GM12878 (cell line): Measurements from ENCODE around the gene ENDOD1. TPM values are rescaled to one million over a fixed set of nuclear protein-coding genes. Genes with fewer than 3 reads are reported as not detected.

Source experiments
- ATAC-seq: fragments of 200-7000 bp; cut with Tn5 transposase; 3 replicates; pipeline ENCODE4 v1.9.1; 2020; ENCODE audit warnings: mild to moderate bottlenecking, moderate library complexity
- BruUV-seq: library from RNA; stranded (reverse); fragments of 400-500 nt; replicated peaks from 2 replicates; lab custom pipeline; 2021; lab: Mats Ljungman, UMichigan
- CTCF ChIA-PET: fragments of 300-600 bp; sonication (Branson Sonifier 250); formaldehyde crosslinking; extraction: SDS; loops from one replicate; lab custom pipeline; 2021; ENCODE audit warnings: inconsistent platforms; lab: Yijun Ruan, JAX
- POLR2A ChIA-PET: fragments of 350-600 bp; formaldehyde crosslinking; extraction: SDS; loops from one replicate; lab custom pipeline; 2021; ENCODE audit warnings: inconsistent platforms; lab: Charles Lee
- RAD21 ChIA-PET: fragments of 300-600 bp; sonication (Branson Sonifier 250); formaldehyde crosslinking; loops from one replicate; lab custom pipeline; 2023; ENCODE audit warnings: antibody characterized with exemption; ENCODE audit not compliant: unreplicated experiment; lab: Charles Lee
- SMC1A ChIA-PET: fragments of 300-600 bp; sonication (Branson Sonifier 250); formaldehyde crosslinking; loops from one replicate; lab custom pipeline; 2023; ENCODE audit not compliant: unreplicated experiment, uncharacterized antibody; lab: Charles Lee
- DNase-seq: peaks from one replicate; pipeline ENCODE4 v3.0.0-alpha.2; 2011; ENCODE audit warnings: low read depth, low spot score
- FAIRE-seq: peaks from 3 replicates; lab custom pipeline; 2011; peaks lifted over from hg19 to GRCh38; lab: Jason Lieb, UNC
- H2AFZ ChIP-seq: 2 replicates; pipeline ENCODE4 v1.6.0; 2011; ENCODE audit warnings: low read depth, low read length, control low read depth; ENCODE audit not compliant: control insufficient read depth
- H3K27ac ChIP-seq: 2 replicates; pipeline ENCODE4 v1.5.1; 2011; ENCODE audit warnings: control low read depth; ENCODE audit not compliant: control insufficient read depth, insufficient read depth
- H3K27me3 ChIP-seq, 2 experiments: replicated peaks in 1 of 2; 2 replicates each; pipeline versions ENCODE4 v1.6.0 to v1.6.1; 2011; ENCODE audit warnings: low read length in 1 of 2; ENCODE audit not compliant: control insufficient read depth in 2 of 2, insufficient read depth in 2 of 2
- H3K36me3 ChIP-seq, 2 experiments: 2 replicates each; pipeline ENCODE4 v1.5.1; 2011; ENCODE audit warnings: low read length in 1 of 2; ENCODE audit not compliant: control insufficient read depth in 2 of 2, insufficient read depth in 2 of 2
- H3K4me1 ChIP-seq: 2 replicates; pipeline ENCODE4 v1.6.1; 2011; ENCODE audit warnings: mild to moderate bottlenecking, low read length, moderate library complexity, mixed read lengths; ENCODE audit not compliant: control insufficient read depth, insufficient read depth
- H3K4me2 ChIP-seq: 2 replicates; pipeline ENCODE4 v1.6.0; 2011; ENCODE audit warnings: control low read depth; ENCODE audit not compliant: control insufficient read depth, insufficient read depth
- H3K4me3 ChIP-seq: fragments of 200-600 bp; sonication (generic); 2 replicates; pipeline ENCODE4 v1.5.1; 2016
- H3K79me2 ChIP-seq: 2 replicates; pipeline ENCODE4 v1.6.0; 2011; ENCODE audit warnings: low read length; ENCODE audit not compliant: control insufficient read depth, insufficient read depth
- H3K9ac ChIP-seq: 2 replicates; pipeline ENCODE4 v1.8.0; 2011; ENCODE audit warnings: low read length, control low read depth, mixed read lengths; ENCODE audit not compliant: control insufficient read depth, insufficient read depth
- H3K9me3 ChIP-seq: replicated peaks from 3 replicates; pipeline ENCODE4 v1.5.1; 2011; ENCODE audit warnings: mild to moderate bottlenecking, low read length; ENCODE audit not compliant: control insufficient read depth, insufficient read depth
- H4K20me1 ChIP-seq: 2 replicates; pipeline ENCODE4 v1.6.0; 2011; ENCODE audit not compliant: control insufficient read depth, insufficient read depth
- BHLHE40 ChIP-seq, 2 experiments: fragments of 450-650 bp in 1 of 2; IDR thresholded peaks; 2 replicates each; pipeline ENCODE4 v1.6.1; 2011 to 2017; ENCODE audit warnings: low read depth in 2 of 2, borderline replicate concordance in 1 of 2, improper control_type of control experiment in 1 of 2, low read length in 1 of 2, mild to moderate bottlenecking in 1 of 2
- CHD1 ChIP-seq: IDR thresholded peaks from 2 replicates; pipeline ENCODE4 v1.6.1; 2012; ENCODE audit warnings: low read depth, low read length, improper control_type of control experiment
- CREB1 ChIP-seq: IDR thresholded peaks from 2 replicates; pipeline ENCODE4 v1.6.1; 2012; ENCODE audit warnings: low read depth, mild to moderate bottlenecking, inconsistent platforms
- DPF2 ChIP-seq: fragments of 450-650 bp; IDR thresholded peaks from 2 replicates; pipeline ENCODE4 v1.6.1; 2017; ENCODE audit warnings: mild to moderate bottlenecking
- FOXM1 ChIP-seq: IDR thresholded peaks from 2 replicates; pipeline ENCODE4 v1.6.1; 2012; ENCODE audit warnings: low read depth, mild to moderate bottlenecking, inconsistent platforms, low read length, moderate library complexity
- GABPA ChIP-seq: IDR thresholded peaks from 2 replicates; pipeline ENCODE4 v1.6.1; 2014; ENCODE audit warnings: antibody characterized with exemption, low read depth, mild to moderate bottlenecking, inconsistent platforms
- HDAC6 ChIP-seq: fragments of 200-600 bp; sonication (generic); IDR thresholded peaks from one replicate; pipeline ENCODE4 v1.8.0; 2017; ENCODE audit warnings: antibody characterized with exemption; ENCODE audit not compliant: unreplicated experiment
- IKZF2 ChIP-seq, 2 experiments: fragments of 450-650 bp; IDR thresholded peaks; 2 replicates each; pipeline ENCODE4 v1.6.1; 2017; ENCODE audit warnings: mild to moderate bottlenecking in 2 of 2, moderate library complexity in 2 of 2
- JUND ChIP-seq: IDR thresholded peaks from 2 replicates; pipeline ENCODE4 v1.6.1; 2012; ENCODE audit warnings: low read depth, mild to moderate bottlenecking, low read length, improper control_type of control experiment, moderate library complexity
- KAT2A ChIP-seq: conservative IDR thresholded peaks from 2 replicates; pipeline ENCODE4 v1.6.1; 2011; ENCODE audit warnings: low read depth, low read length; ENCODE audit not compliant: control insufficient read depth
- KDM1A ChIP-seq: fragments of 200-600 bp; sonication (generic); IDR thresholded peaks from 2 replicates; pipeline ENCODE4 v1.6.1; 2016; ENCODE audit warnings: borderline replicate concordance
- KLF5 ChIP-seq: fragments of 450-650 bp; IDR thresholded peaks from 2 replicates; pipeline ENCODE4 v1.6.1; 2014; ENCODE audit warnings: mild to moderate bottlenecking; ENCODE audit not compliant: partially characterized antibody
- MEF2B ChIP-seq: fragments of 450-650 bp; IDR thresholded peaks from 2 replicates; pipeline ENCODE4 v1.6.1; 2018; ENCODE audit warnings: mild to moderate bottlenecking, moderate library complexity; ENCODE audit not compliant: partially characterized antibody, poor library complexity, severe bottlenecking
- NR2C1 ChIP-seq: fragments of 450-650 bp; IDR thresholded peaks from 2 replicates; pipeline ENCODE4 v1.6.1; 2017; ENCODE audit warnings: antibody characterized with exemption, mild to moderate bottlenecking, moderate library complexity
- RB1 ChIP-seq: fragments of 450-650 bp; formaldehyde crosslinking; IDR thresholded peaks from 2 replicates; pipeline ENCODE4 v1.6.1; 2017; ENCODE audit warnings: mild to moderate bottlenecking, borderline replicate concordance
- RBBP5 ChIP-seq: fragments of 200-600 bp; sonication (generic); conservative IDR thresholded peaks from 2 replicates; pipeline ENCODE4 v1.6.1; 2016
- RFX5 ChIP-seq: IDR thresholded peaks from 2 replicates; pipeline ENCODE4 v1.6.1; 2011; ENCODE audit warnings: low read depth, low read length, improper control_type of control experiment
- RUNX3 ChIP-seq: IDR thresholded peaks from 2 replicates; pipeline ENCODE4 v1.6.1; 2012; ENCODE audit warnings: low read length, inconsistent platforms
- SREBF1 ChIP-seq: IDR thresholded peaks from 2 replicates; pipeline ENCODE4 v1.6.1; 2012; ENCODE audit warnings: mild to moderate bottlenecking, low read length
- SREBF2 ChIP-seq: IDR thresholded peaks from 2 replicates; pipeline ENCODE4 v1.6.1; 2012; ENCODE audit warnings: mild to moderate bottlenecking, low read length
- ZNF24 ChIP-seq: fragments of 450-650 bp; IDR thresholded peaks from 2 replicates; pipeline ENCODE4 v1.6.1; 2017; ENCODE audit warnings: antibody characterized with exemption, mild to moderate bottlenecking
- ZSCAN29 ChIP-seq: fragments of 450-650 bp; IDR thresholded peaks from 2 replicates; pipeline ENCODE4 v1.6.1; 2017; ENCODE audit warnings: mild to moderate bottlenecking, moderate library complexity
- WGBS: methylation state at CpG from one replicate; pipeline ENCODE4 v1.1.6; 2016; ENCODE audit warnings: low lambda C conversion rate; ENCODE audit not compliant: insufficient replicate concordance, insufficient coverage; ENCODE audit errors: missing lambda C conversion rate; 5-methylcytosine and 5-hydroxymethylcytosine counted together
- in situ Hi-C: fragments of 300-500 bp; cut with MboI; formaldehyde crosslinking; loops from 9 replicates; pipeline ENCODE4 v1.14.3; 2018; ENCODE audit warnings: mixed read lengths
- intact Hi-C: fragments of 100-400 bp; cut with micrococcal nuclease; formaldehyde crosslinking; loops from one replicate; pipeline ENCODE4 v1.14.2; 2022; ENCODE audit not compliant: unreplicated experiment
- polyA plus RNA-seq, 11 experiments: library from polyadenylated mRNA; depleted of rRNA in 4 of 11; unstranded in 6 of 11; stranded (reverse) in 5 of 11; fragments of >200 nt; fragmentation: Nextera tagmentation in 4 of 11; fragmentation: Illumina TruSeq in 1 of 11; extraction: Ambion mirVana in 4 of 11; extraction: Trizol in 1 of 11; gene quantifications; 1 replicate in 1 of 11; 2 replicates in 10 of 11; pipeline versions ENCODE4 v1.2.1 to v1.2.3, GENCODE V29; 2011 to 2016; ENCODE audit warnings: inconsistent platforms in 2 of 11, missing spikeins in 2 of 11, low read depth in 1 of 11
- total RNA-seq, 4 experiments: library from RNA; depleted of rRNA in 3 of 4; stranded (reverse); fragments of >200 nt in 3 of 4; fragmentation: Illumina TruSeq in 1 of 4; extraction: Trizol in 1 of 4; gene quantifications; 2 replicates each; pipeline versions ENCODE4 v1.2.1 to v1.2.3, GENCODE V29; 2013 to 2021
- TF ChIP-seq, protein P1 (sequence below): fragments of 450-650 bp; IDR thresholded peaks from 2 replicates; pipeline ENCODE4 v1.6.1; 2017; ENCODE audit warnings: low read depth, mild to moderate bottlenecking, moderate library complexity

ENDOD1 gene
- total and polyA plus RNA-seq, 10 of the 15 experiments (the other 5 are each of a cell fraction or from before 2014, with no cell fraction given) = 6.0 to 30.0 (median 12.1) TPM

DNA sequence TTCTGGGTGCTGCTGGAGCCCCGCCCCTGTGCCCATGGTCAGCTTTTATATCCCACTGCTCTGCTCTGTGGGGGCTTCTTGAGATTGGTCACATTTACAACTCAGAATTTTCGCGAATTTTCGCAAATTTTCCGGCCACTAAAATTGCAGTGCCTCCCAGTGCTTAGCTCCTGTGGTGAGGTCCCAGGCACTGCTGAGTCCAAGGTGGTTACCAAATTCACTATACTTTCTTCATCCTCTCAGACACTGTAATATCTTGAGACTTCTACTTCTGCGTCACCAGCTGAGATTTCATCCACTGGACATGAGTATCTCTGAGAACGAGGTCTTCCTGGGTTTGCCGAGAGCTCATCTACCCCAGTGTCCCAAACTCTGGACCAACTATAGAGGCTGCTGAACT is 31.7 kb upstream of the ENDOD1 start:
- POLR2A ChIA-PET = interaction anchor here (4.1 kb wide), 1 partner anchor 9 kb away, joined by 14 read pairs; the partner anchor contains the start of gene SRSF8

DNA sequence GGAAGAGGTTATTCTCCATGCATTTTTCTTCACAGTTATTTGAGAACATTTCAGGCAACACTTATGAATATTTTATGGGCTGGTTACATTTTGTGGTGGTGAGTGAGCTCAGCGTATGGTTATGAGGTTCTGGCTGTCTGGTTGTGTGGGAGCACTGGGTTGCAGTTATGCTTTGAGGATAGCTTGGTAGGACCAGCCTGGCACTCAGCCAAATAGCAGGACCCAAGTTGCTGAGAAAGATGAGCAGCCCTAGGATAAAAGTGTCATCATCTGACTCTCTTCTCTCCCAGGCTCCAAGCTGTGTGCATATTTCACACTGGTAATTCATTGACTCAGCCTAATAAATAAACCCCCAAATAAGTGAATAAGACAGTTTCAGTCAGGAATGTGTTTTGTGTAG is 31.0 kb upstream of the ENDOD1 start:
- H3K4me2 ChIP-seq = no peak overlapping the region
- no peaks in the 10 kb centered on the region for H4K20me1 ChIP-seq
- DNase-seq (no peak), FAIRE-seq (no peak), ATAC-seq (no peak)
- in situ Hi-C loops = no loop called here
- no peak overlapping the region for H3K4me3 ChIP-seq
- SMC1A ChIA-PET = interaction anchor here (0.6 kb wide), 1 partner anchor 37 kb away, joined by 3 read pairs; no protein-coding TSS in a partner anchor
- peaks cover 5% of the 10 kb centered on the region; the same call in 1 of the 2 replicates for H3K4me1 ChIP-seq
- no peaks in the 10 kb centered on the region for H3K36me3 ChIP-seq
- WGBS = 90% methylated on average over 1 of the region's 1 CpG
- CTCF ChIA-PET = interaction anchor here (1.5 kb wide), 1 partner anchor 10 kb away, joined by 4 read pairs; no protein-coding TSS in a partner anchor
- POLR2A ChIA-PET = interaction anchor here (4.1 kb wide), 1 partner anchor 9 kb away, joined by 14 read pairs; the partner anchor contains the start of gene SRSF8
- intact Hi-C loops = no loop called here
- no TSS peak for BruUV-seq
- H3K9ac ChIP-seq = no peak overlapping the region
- RAD21 ChIA-PET = no interaction called here
- no peak overlapping the region for H3K27ac ChIP-seq
- H3K79me2 ChIP-seq = no peaks in the 10 kb centered on the region
- H2AFZ ChIP-seq = no peak overlapping the region
- H3K27me3 ChIP-seq = no peaks in the 10 kb centered on the region; a peak in 1 of 4 replicates
- no peaks in the 10 kb centered on the region for H3K9me3 ChIP-seq
- TF ChIP-seq KLF5 = no peak
- no peak for TF ChIP-seq RUNX3
- no peak for TF ChIP-seq SREBF2
- TF ChIP-seq NR2C1 = no peak
- TF ChIP-seq ZSCAN29 = no peak
- no peak for TF ChIP-seq BHLHE40 (IDR thresholded peaks at IDR 0.05; ENCODE audit: borderline replicate concordance in 1 of 2, low read depth in 2 of 2, low read length in 1 of 2)
- no peak for TF ChIP-seq KDM1A
- no peak for TF ChIP-seq RB1
- TF ChIP-seq, protein P1, sequence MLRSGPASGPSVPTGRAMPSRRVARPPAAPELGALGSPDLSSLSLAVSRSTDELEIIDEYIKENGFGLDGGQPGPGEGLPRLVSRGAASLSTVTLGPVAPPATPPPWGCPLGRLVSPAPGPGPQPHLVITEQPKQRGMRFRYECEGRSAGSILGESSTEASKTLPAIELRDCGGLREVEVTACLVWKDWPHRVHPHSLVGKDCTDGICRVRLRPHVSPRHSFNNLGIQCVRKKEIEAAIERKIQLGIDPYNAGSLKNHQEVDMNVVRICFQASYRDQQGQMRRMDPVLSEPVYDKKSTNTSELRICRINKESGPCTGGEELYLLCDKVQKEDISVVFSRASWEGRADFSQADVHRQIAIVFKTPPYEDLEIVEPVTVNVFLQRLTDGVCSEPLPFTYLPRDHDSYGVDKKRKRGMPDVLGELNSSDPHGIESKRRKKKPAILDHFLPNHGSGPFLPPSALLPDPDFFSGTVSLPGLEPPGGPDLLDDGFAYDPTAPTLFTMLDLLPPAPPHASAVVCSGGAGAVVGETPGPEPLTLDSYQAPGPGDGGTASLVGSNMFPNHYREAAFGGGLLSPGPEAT = no peak
- no peak for TF ChIP-seq KAT2A
- no peak for TF ChIP-seq HDAC6
- no peak for TF ChIP-seq JUND
- no peak for TF ChIP-seq MEF2B
- TF ChIP-seq RBBP5 = no peak

More for the DNA sequence above, 31.7 kb upstream of the ENDOD1 start:
- Histone ChIP-seq H3K27me3 (no peaks in the 10 kb centered on the region; a peak in 1 of 4 replicates), H3K4me2 (no peak overlapping the region), H3K4me3 (no peak overlapping the region), H2AFZ (no peak overlapping the region), H3K9me3 (no peaks in the 10 kb centered on the region), H3K9ac (no peak overlapping the region), H4K20me1 (no peaks in the 10 kb centered on the region), H3K36me3 (no peaks in the 10 kb centered on the region), H3K79me2 (no peaks in the 10 kb centered on the region), H3K27ac (no peak overlapping the region), H3K4me1 (peaks cover 5% of the 10 kb centered on the region; the same call in 1 of the 2 replicates)
- TF ChIP-seq CREB1 (no peak), GABPA (no peak), IKZF2 (IDR thresholded peaks at IDR 0.05) (no peak), DPF2 (no peak), CHD1 (no peak), ZSCAN29 (no peak), SREBF1 (no peak), FOXM1 (no peak), KLF5 (no peak), RB1 (no peak), ZNF24 (no peak), RFX5 (no peak)
- ChIA-PET SMC1A (interaction anchor here (0.6 to 3.6 kb wide), 3 partner anchors 10 to 38 kb away, joined by 3 to 32 read pairs (median 3); partner anchors contain the start of gene SRSF8), CTCF (no interaction called here), RAD21 (no interaction called here)
- no peak for ATAC-seq
- no TSS peak for BruUV-seq
- FAIRE-seq = no peak
- intact Hi-C loops = no loop called here
- WGBS = 81% methylated on average over 8 of the region's 8 CpGs
- DNase-seq = no peak
- in situ Hi-C loops = no loop called here
